ENCODE measurements around the gene HDAC4. TPM values are rescaled to one million over a fixed set of nuclear protein-coding genes. Genes with fewer than 3 reads are reported as not detected.

The HDAC4 gene
- total and polyA plus RNA-seq, 2 of the 8 experiments (the other 6 are each of a cell fraction or from before 2014, with no cell fraction given): 15.4 to 31.5 TPM

DNA sequence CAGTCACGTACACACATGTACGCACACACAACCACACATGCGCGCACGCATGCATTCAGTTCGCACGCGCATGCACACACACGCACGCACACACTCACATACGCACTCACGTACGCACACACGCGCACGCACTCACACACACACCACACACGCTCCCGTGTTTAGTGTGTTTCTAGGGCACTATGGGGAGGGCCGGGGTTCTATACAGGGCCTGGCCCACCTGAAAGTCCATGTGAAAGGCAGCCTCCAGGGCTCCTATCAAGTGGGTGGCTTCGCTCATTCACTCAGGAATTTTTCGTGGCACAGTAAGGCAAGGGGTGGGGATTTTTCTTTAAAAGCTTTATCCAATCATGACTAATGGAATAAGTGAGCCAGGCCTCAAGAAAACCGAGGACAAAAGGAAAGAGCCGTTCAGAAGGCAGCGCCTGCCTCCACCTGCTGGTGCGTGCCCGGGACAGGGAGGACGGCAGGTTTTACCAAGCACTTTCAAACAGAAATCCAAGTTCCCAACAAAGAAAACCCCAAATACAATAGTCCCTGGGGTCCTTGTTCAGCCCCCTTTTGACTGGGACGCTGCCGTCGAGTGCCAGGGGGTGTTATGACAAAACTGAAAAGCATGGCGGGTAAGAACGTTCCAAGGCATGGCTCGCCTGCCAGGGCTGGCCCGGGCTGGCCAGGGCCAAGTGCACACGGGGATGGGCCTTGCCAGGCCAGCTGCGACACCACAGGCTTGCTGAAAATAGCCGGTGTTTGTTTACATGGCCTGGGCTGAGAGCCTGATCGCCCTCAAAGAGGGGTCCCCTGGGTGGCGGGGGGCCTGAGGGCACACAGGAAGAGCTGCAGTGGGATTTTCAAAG is 110.0 kb downstream of the HDAC4 start:
- peak overlapping the region; percentile 36 to 50; a peak in 3 of 4 replicates for H3K4me2 ChIP-seq (ENCODE audit: insufficient read depth in 1 of 2, low read depth in 2 of 2, low read length in 2 of 2)
- peak overlapping the region in 2 of 4 experiments; percentile 10 to 39; a peak in 3 of 8 replicates for H3K4me3 ChIP-seq (ENCODE audit: extremely low read depth in 1 of 4, insufficient read depth in 2 of 4, low read depth in 3 of 4, low read length in 4 of 4)
- no peak for FAIRE-seq
- TF ChIP-seq, protein P1, sequence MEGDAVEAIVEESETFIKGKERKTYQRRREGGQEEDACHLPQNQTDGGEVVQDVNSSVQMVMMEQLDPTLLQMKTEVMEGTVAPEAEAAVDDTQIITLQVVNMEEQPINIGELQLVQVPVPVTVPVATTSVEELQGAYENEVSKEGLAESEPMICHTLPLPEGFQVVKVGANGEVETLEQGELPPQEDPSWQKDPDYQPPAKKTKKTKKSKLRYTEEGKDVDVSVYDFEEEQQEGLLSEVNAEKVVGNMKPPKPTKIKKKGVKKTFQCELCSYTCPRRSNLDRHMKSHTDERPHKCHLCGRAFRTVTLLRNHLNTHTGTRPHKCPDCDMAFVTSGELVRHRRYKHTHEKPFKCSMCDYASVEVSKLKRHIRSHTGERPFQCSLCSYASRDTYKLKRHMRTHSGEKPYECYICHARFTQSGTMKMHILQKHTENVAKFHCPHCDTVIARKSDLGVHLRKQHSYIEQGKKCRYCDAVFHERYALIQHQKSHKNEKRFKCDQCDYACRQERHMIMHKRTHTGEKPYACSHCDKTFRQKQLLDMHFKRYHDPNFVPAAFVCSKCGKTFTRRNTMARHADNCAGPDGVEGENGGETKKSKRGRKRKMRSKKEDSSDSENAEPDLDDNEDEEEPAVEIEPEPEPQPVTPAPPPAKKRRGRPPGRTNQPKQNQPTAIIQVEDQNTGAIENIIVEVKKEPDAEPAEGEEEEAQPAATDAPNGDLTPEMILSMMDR (IDR thresholded peaks at IDR 0.05; ENCODE audit: control extremely low read depth in 1 of 3, insufficient read depth in 1 of 3, low read depth in 1 of 3, low read length in 3 of 3): peak; percentile 13 to 17 (median 13); a peak in 3 of 4 replicates
- TF ChIP-seq RFX5 (IDR thresholded peaks at IDR 0.05; ENCODE audit: borderline replicate concordance, low read depth, low read length) (no peak), HDAC2 (IDR thresholded peaks at IDR 0.05; ENCODE audit: borderline replicate concordance in 1 of 2, low read depth in 2 of 2, low read length in 2 of 2) (no peak), SIX5 (IDR thresholded peaks at IDR 0.05; ENCODE audit: low read depth, low read length) (no peak), POLR2A (IDR thresholded peaks at IDR 0.05; ENCODE audit: control extremely low read depth in 1 of 2, low read depth in 2 of 2, low read length in 2 of 2) (no peak), CTBP2 (IDR thresholded peaks at IDR 0.05; ENCODE audit: borderline replicate concordance, insufficient read depth, insufficient read length, low read length) (no peak)

More for the DNA sequence above, 110.0 kb downstream of the HDAC4 start:
- Histone ChIP-seq H3K4me1 (replicated peaks in 1 of 4; ENCODE audit: control insufficient read depth in 3 of 4, insufficient read depth in 4 of 4, low read length in 3 of 4) (peaks cover 22 to 47% (median 39%) of the 10 kb centered on the region in 4 experiments), H3K56ac (replicated peaks; ENCODE audit: insufficient read length, low read depth, low read length) (no peak overlapping the region), H2AFZ (ENCODE audit: low read length) (no peak overlapping the region), H3K27ac (ENCODE audit: low read depth, low read length) (peak overlapping the region; percentile 47; the same call in 1 of the 2 replicates), H3K27me3 (replicated peaks in 1 of 4; ENCODE audit: control insufficient read depth in 3 of 4, extremely low read depth in 1 of 4, insufficient read depth in 3 of 4, low read length in 3 of 4) (no peaks in the 10 kb centered on the region), H2BK20ac (ENCODE audit: low read length) (peak overlapping the region; percentile 97), H2BK5ac (ENCODE audit: low read depth, low read length) (peak overlapping the region; percentile 90), H3K14ac (ENCODE audit: insufficient read length) (peak overlapping the region; percentile 50), H2BK15ac (ENCODE audit: low read length) (peak overlapping the region; percentile 100; the same call in 1 of the 2 replicates), H3K18ac (ENCODE audit: extremely low read depth, low read length) (peak overlapping the region; percentile 84), H4K8ac (ENCODE audit: extremely low read depth, insufficient read depth, low read length) (peak overlapping the region; percentile 73; the same call in 1 of the 2 replicates), H4K5ac (ENCODE audit: insufficient read length, low read depth, low read length) (peak overlapping the region; percentile 4), H3K79me1 (ENCODE audit: low read depth, low read length) (peaks cover 17% of the 10 kb centered on the region), H2BK120ac (replicated peaks; ENCODE audit: low read depth, low read length) (peak overlapping the region; percentile 94), H3K4ac (replicated peaks; ENCODE audit: insufficient read length, low read depth, low read length) (peak overlapping the region; percentile 99), H2AK5ac (ENCODE audit: low read depth, low read length) (peak overlapping the region; percentile 100), H3K9me3 (ENCODE audit: insufficient read depth in 2 of 2, low read depth in 1 of 2, low read length in 1 of 2) (no peaks in the 10 kb centered on the region), H3K9ac (replicated peaks in 1 of 4; ENCODE audit: extremely low read depth in 1 of 4, low read depth in 3 of 4, low read length in 3 of 4) (peak overlapping the region in 2 of 4 experiments; percentile 12 to 24; a peak in 3 of 7 replicates), H3K23me2 (ENCODE audit: low read depth, low read length) (no peaks in the 10 kb centered on the region), H4K20me1 (replicated peaks in 1 of 2; ENCODE audit: control insufficient read depth in 1 of 2, insufficient read depth in 2 of 2, low read length in 2 of 2) (peaks cover 2 to 9% of the 10 kb centered on the region in 2 experiments), H4K91ac (replicated peaks; ENCODE audit: insufficient read length, low read length) (peak overlapping the region; percentile 100), H2BK12ac (ENCODE audit: low read depth, low read length) (peak overlapping the region; percentile 100), H3K36me3 (ENCODE audit: control insufficient read depth in 2 of 4, insufficient read depth in 4 of 4, low read length in 3 of 4) (no peaks in the 10 kb centered on the region), H3K79me2 (ENCODE audit: control insufficient read depth in 1 of 2, insufficient read depth in 2 of 2, low read length in 2 of 2) (peaks cover 0 to 75% of the 10 kb centered on the region in 2 experiments; a peak in 3 of 4 replicates), H3K23ac (ENCODE audit: insufficient read length) (no peak overlapping the region)
- ChIA-PET POLR2A (ENCODE audit: partially characterized antibody) (interaction anchor here (0.8 to 1.5 kb wide), 8 partner anchors 10 to 110 kb away, joined by 3 to 5 read pairs (median 3); partner anchors contain the start of gene HDAC4), CTCF (ENCODE audit: partially characterized antibody) (interaction anchor here (0.7 to 8.0 kb wide), 9 partner anchors 11 to 148 kb away, joined by 3 to 44 read pairs (median 4); no protein-coding TSS in a partner anchor)
- DNase-seq (ENCODE audit: low read depth in 1 of 2, low spot score in 2 of 2): no peak
- WGBS, 2 experiments (ENCODE audit: extremely low coverage in 1 of 2, insufficient coverage in 1 of 2, insufficient read length in 1 of 2, insufficient replicate concordance in 2 of 2, low coverage in 1 of 2, low lambda C conversion rate in 2 of 2, missing lambda C conversion rate in 1 of 2): 84% methylated on average over 39 of the region's 39 CpGs; no CpG with 5 or more reads in 1 of the 2 experiments

Measured in H1 (cell line).